H9 (cell line): ENCODE results near the gene C1orf21. TPM values are rescaled to one million over a fixed set of nuclear protein-coding genes. Genes with fewer than 3 reads are reported as not detected.

Source experiments
- DNase-seq: peaks from one replicate; pipeline ENCODE4 v3.0.0-alpha.2; 2017
- H2AFZ ChIP-seq: one replicate; pipeline ENCODE4 v1.6.1; 2013; ENCODE audit warnings: mild to moderate bottlenecking, low read length, control low read depth, moderate library complexity
- H2AK5ac ChIP-seq: 2 replicates; pipeline ENCODE4 v1.6.1; 2013; ENCODE audit warnings: low read length, control low read depth, mixed read lengths; ENCODE audit not compliant: insufficient read length
- H2BK120ac ChIP-seq: one replicate; pipeline ENCODE4 v1.6.1; 2013; ENCODE audit warnings: low read depth, mild to moderate bottlenecking, low read length, control low read depth, inconsistent platforms; ENCODE audit not compliant: poor library complexity, severe bottlenecking
- H2BK12ac ChIP-seq: 2 replicates; pipeline ENCODE4 v1.6.1; 2013; ENCODE audit warnings: low read length, control low read depth, mixed read lengths, low read depth; ENCODE audit not compliant: insufficient read length
- H2BK15ac ChIP-seq: 2 replicates; pipeline ENCODE4 v1.6.1; 2013; ENCODE audit warnings: low read depth, low read length, control low read depth
- H2BK20ac ChIP-seq: one replicate; pipeline ENCODE4 v1.6.1; 2013; ENCODE audit warnings: low read depth, mild to moderate bottlenecking, low read length, control low read depth, inconsistent platforms; ENCODE audit not compliant: poor library complexity, severe bottlenecking
- H2BK5ac ChIP-seq: 2 replicates; pipeline ENCODE4 v1.6.1; 2013; ENCODE audit warnings: low read length, control low read depth, mixed read lengths; ENCODE audit not compliant: insufficient read length
- H3K14ac ChIP-seq: 2 replicates; pipeline ENCODE4 v1.6.1; 2013; ENCODE audit warnings: low read length, control low read depth; ENCODE audit not compliant: insufficient read depth
- H3K18ac ChIP-seq: 2 replicates; pipeline ENCODE4 v1.6.1; 2013; ENCODE audit warnings: low read depth, mild to moderate bottlenecking, mixed read lengths, low read length, control low read depth; ENCODE audit not compliant: insufficient read length
- H3K23ac ChIP-seq: 2 replicates; pipeline ENCODE4 v1.6.1; 2013; ENCODE audit warnings: low read length, control low read depth, mixed read lengths, low read depth; ENCODE audit not compliant: insufficient read length
- H3K23me2 ChIP-seq: 2 replicates; pipeline ENCODE4 v1.6.1; 2013; ENCODE audit warnings: low read depth, mild to moderate bottlenecking, mixed read lengths, low read length, control low read depth; ENCODE audit not compliant: insufficient read length, poor library complexity, severe bottlenecking
- H3K27ac ChIP-seq: 2 replicates; pipeline ENCODE4 v1.5.1; 2013; ENCODE audit warnings: low read length, control low read depth, mixed read lengths, low read depth; ENCODE audit not compliant: insufficient read length
- H3K27me3 ChIP-seq: 2 replicates; pipeline ENCODE4 v1.6.1; 2013; ENCODE audit warnings: low read length, control low read depth, inconsistent platforms; ENCODE audit not compliant: insufficient read depth
- H3K4ac ChIP-seq: 2 replicates; pipeline ENCODE4 v1.6.1; 2013; ENCODE audit warnings: low read depth, mild to moderate bottlenecking, control low read depth, inconsistent platforms, low read length, moderate library complexity
- H3K4me1 ChIP-seq: 2 replicates; pipeline ENCODE4 v1.6.1; 2013; ENCODE audit warnings: low read length, control low read depth, inconsistent platforms; ENCODE audit not compliant: insufficient read depth
- H3K4me2 ChIP-seq: 2 replicates; pipeline ENCODE4 v1.6.1; 2013; ENCODE audit warnings: low read length, control low read depth, mixed read lengths; ENCODE audit not compliant: insufficient read length, insufficient read depth
- H3K56ac ChIP-seq: 2 replicates; pipeline ENCODE4 v1.6.1; 2013; ENCODE audit warnings: low read depth, mild to moderate bottlenecking, mixed read lengths, low read length, control low read depth; ENCODE audit not compliant: insufficient read length
- H3K79me1 ChIP-seq: 2 replicates; pipeline ENCODE4 v1.6.1; 2013; ENCODE audit warnings: low read depth, mild to moderate bottlenecking, moderate library complexity, low read length, control low read depth, inconsistent platforms; ENCODE audit not compliant: insufficient read depth, poor library complexity, severe bottlenecking
- H3K79me2 ChIP-seq: 2 replicates; pipeline ENCODE4 v1.6.1; 2013; ENCODE audit warnings: low read length, control low read depth, inconsistent platforms; ENCODE audit not compliant: insufficient read depth
- H3K9ac ChIP-seq: 2 replicates; pipeline ENCODE4 v1.6.1; 2013; ENCODE audit warnings: low read length, control low read depth, mixed read lengths; ENCODE audit not compliant: insufficient read length; ENCODE audit errors: extremely low read depth
- H3K9me3 ChIP-seq: one replicate; pipeline ENCODE4 v1.6.1; 2013; ENCODE audit warnings: low read depth, low read length, inconsistent platforms; ENCODE audit not compliant: control insufficient read depth
- H3T11ph ChIP-seq: one replicate; pipeline ENCODE4 v1.6.1; 2013; ENCODE audit warnings: mild to moderate bottlenecking, low read length, control low read depth, inconsistent platforms
- H4K20me1 ChIP-seq: one replicate; pipeline ENCODE4 v1.6.1; 2013; ENCODE audit not compliant: control insufficient read depth, insufficient read length, insufficient read depth
- H4K5ac ChIP-seq: 2 replicates; pipeline ENCODE4 v1.6.1; 2013; ENCODE audit warnings: low read depth, mild to moderate bottlenecking, mixed read lengths, low read length, control low read depth; ENCODE audit not compliant: insufficient read length
- H4K8ac ChIP-seq: replicated peaks from 2 replicates; pipeline ENCODE4 v1.6.1; 2013; ENCODE audit warnings: low read length, control low read depth, mixed read lengths, low read depth; ENCODE audit not compliant: insufficient read length
- H4K91ac ChIP-seq: 2 replicates; pipeline ENCODE4 v1.6.1; 2013; ENCODE audit warnings: low read depth, mild to moderate bottlenecking, moderate library complexity, mixed read lengths, low read length, control low read depth; ENCODE audit not compliant: insufficient read length
- H3K27ac Mint-ChIP-seq, 3 experiments: 2 replicates in 2 of 3; 3 replicates in 1 of 3; pipeline ENCODE4 v1.8.0; 2020 to 2021; ENCODE audit warnings: mixed read lengths in 3 of 3, mild to moderate bottlenecking in 1 of 3, moderate library complexity in 1 of 3
- H3K27me3 Mint-ChIP-seq: 2 replicates; pipeline ENCODE4 v1.8.0; 2021; ENCODE audit warnings: low read depth, mild to moderate bottlenecking, moderate library complexity, mixed read lengths
- H3K36me3 Mint-ChIP-seq, 3 experiments: 2 replicates in 2 of 3; 3 replicates in 1 of 3; pipeline ENCODE4 v1.8.0; 2020 to 2021; ENCODE audit warnings: low read depth in 3 of 3, mixed read lengths in 3 of 3; ENCODE audit not compliant: insufficient read depth in 1 of 3
- H3K4me1 Mint-ChIP-seq, 2 experiments: 2 replicates each; pipeline ENCODE4 v1.8.0; 2020; ENCODE audit warnings: mixed read lengths in 2 of 2
- H3K4me3 Mint-ChIP-seq, 2 experiments: 2 replicates in 1 of 2; 3 replicates in 1 of 2; pipeline ENCODE4 v1.8.0; 2020 to 2021; ENCODE audit warnings: mild to moderate bottlenecking in 2 of 2, mixed read lengths in 2 of 2, moderate library complexity in 1 of 2
- H3K9me3 Mint-ChIP-seq, 2 experiments: 2 replicates in 1 of 2; 3 replicates in 1 of 2; pipeline ENCODE4 v1.8.0; 2020; ENCODE audit warnings: mild to moderate bottlenecking in 2 of 2, mixed read lengths in 2 of 2, moderate library complexity in 1 of 2
- CTCF ChIP-seq: fragments of 200-600 bp; sonication (generic); conservative IDR thresholded peaks from 3 replicates; pipeline ENCODE4 v1.8.0; 2021; ENCODE audit warnings: antibody characterized with exemption, mild to moderate bottlenecking
- WGBS: extraction: QIAGEN DNeasy Blood & Tissue Kit; methylation state at CpG from one replicate; pipeline ENCODE4 v1.1.7; 2013; ENCODE audit warnings: missing lambda C conversion rate, low lambda C conversion rate, mixed read lengths; ENCODE audit not compliant: insufficient read length; ENCODE audit errors: extremely low coverage; 5-methylcytosine and 5-hydroxymethylcytosine counted together
- total RNA-seq: library from RNA; stranded (reverse); gene quantifications from 2 replicates; pipeline ENCODE4 v1.2.1, GENCODE V29; 2021

The C1orf21 gene
- total RNA-seq, 1 experiment from 2014 or later, result 36.0 TPM

GRCh38 chr1:184392067-184392466 lies 5.2 kb downstream of the C1orf21 start:
- no CpG with 5 or more reads among the region's 6 CpGs for WGBS
- Mint-ChIP-seq H3K27me3 (peaks cover 18% of the 10 kb centered on the region), H3K9me3 (no peaks in the 10 kb centered on the region; a peak in 1 of 5 replicates), H3K4me1 (peaks cover 54 to 83% of the 10 kb centered on the region in 2 experiments), H3K27ac (no peak overlapping the region), H3K36me3 (peaks cover 0 to 9% (median 2%) of the 10 kb centered on the region in 3 experiments; a peak in 1 of 7 replicates), H3K4me3 (no peak overlapping the region)
- Histone ChIP-seq H3K4ac (no peak overlapping the region), H4K8ac (no peak overlapping the region), H3K4me2 (no peak overlapping the region), H3K9ac (no peak overlapping the region), H4K5ac (no peak overlapping the region), H3K4me1 (peaks cover 9% of the 10 kb centered on the region; the same call in 1 of the 2 replicates), H2AFZ (no peak overlapping the region), H2BK12ac (no peak overlapping the region), H3K23me2 (peaks cover 9% of the 10 kb centered on the region), H2BK120ac (no peak overlapping the region), H2BK20ac (no peak overlapping the region), H3K23ac (no peak overlapping the region), H3T11ph (no peak overlapping the region), H3K79me1 (peaks cover 2% of the 10 kb centered on the region), H2BK5ac (no peak overlapping the region), H3K18ac (no peak overlapping the region), H2AK5ac (no peak overlapping the region), H4K20me1 (no peaks in the 10 kb centered on the region), H3K79me2 (peaks cover 6% of the 10 kb centered on the region; the same call in 1 of the 2 replicates), H3K56ac (no peak overlapping the region), H3K27ac (no peak overlapping the region), H3K27me3 (no peaks in the 10 kb centered on the region), H3K14ac (no peak overlapping the region), H3K9me3 (no peaks in the 10 kb centered on the region), H2BK15ac (no peak overlapping the region), H4K91ac (no peak overlapping the region)
- DNase-seq, result no peak
- no peak for TF ChIP-seq CTCF
